PC-3 (cell line): ENCODE data around the gene BACH2.
"Not testable (repeated sequence)": the region's sequence is repeated elsewhere in the genome, so short reads cannot be mapped to it uniquely, and the experiment has no call there.

Source experiments
- EZH2phosphoT487 ChIP-seq: fragments of 300-600 bp; sonication (generic); IDR thresholded peaks from 2 replicates; pipeline ENCODE4 v1.6.1; 2018; ENCODE audit warnings: mild to moderate bottlenecking, antibody characterized with exemption, low read length, borderline replicate concordance
- TF ChIP-seq, protein P1 (sequence below): fragments of 300-600 bp; sonication (generic); conservative IDR thresholded peaks from 2 replicates; pipeline ENCODE4 v1.5.1; 2017; ENCODE audit warnings: antibody characterized with exemption, low read depth, mild to moderate bottlenecking, low read length

- TF ChIP-seq, protein P1, sequence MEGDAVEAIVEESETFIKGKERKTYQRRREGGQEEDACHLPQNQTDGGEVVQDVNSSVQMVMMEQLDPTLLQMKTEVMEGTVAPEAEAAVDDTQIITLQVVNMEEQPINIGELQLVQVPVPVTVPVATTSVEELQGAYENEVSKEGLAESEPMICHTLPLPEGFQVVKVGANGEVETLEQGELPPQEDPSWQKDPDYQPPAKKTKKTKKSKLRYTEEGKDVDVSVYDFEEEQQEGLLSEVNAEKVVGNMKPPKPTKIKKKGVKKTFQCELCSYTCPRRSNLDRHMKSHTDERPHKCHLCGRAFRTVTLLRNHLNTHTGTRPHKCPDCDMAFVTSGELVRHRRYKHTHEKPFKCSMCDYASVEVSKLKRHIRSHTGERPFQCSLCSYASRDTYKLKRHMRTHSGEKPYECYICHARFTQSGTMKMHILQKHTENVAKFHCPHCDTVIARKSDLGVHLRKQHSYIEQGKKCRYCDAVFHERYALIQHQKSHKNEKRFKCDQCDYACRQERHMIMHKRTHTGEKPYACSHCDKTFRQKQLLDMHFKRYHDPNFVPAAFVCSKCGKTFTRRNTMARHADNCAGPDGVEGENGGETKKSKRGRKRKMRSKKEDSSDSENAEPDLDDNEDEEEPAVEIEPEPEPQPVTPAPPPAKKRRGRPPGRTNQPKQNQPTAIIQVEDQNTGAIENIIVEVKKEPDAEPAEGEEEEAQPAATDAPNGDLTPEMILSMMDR: not testable (repeated sequence)
- not testable (repeated sequence) for TF ChIP-seq EZH2phosphoT487
Measured at GRCh38 chr6:90055924-90056323, 240.7 kb downstream of the BACH2 start.
